ENCODE data around the gene PAK4. TPM values are rescaled to one million over a fixed set of nuclear protein-coding genes. Genes with fewer than 3 reads are reported as not detected.

The PAK4 gene
- total and polyA plus RNA-seq, 12 donors: 7.2 to 61.0 (median 23.8) TPM

- TF ChIP-seq POLR2A (IDR thresholded peaks at IDR 0.05) (no peak), CTCF (IDR thresholded peaks at IDR 0.05) (no peak)
- intact Hi-C loops (cut with DNase I): no loop called here
- no peaks in the 10 kb centered on the region for H3K4me1 ChIP-seq (replicated peaks in 1 of 2)
- H3K27ac ChIP-seq: no peak overlapping the region
- WGBS, 4 donors: 81 to 93% (median 92%) methylated on average over 9 to 30 of the region's 30 CpGs
- H3K9me3 ChIP-seq (replicated peaks in 1 of 3): no peaks in the 10 kb centered on the region
- DNase-seq: no peak
- peaks cover 0 to 37% of the 10 kb centered on the region in 2 donors for H3K36me3 ChIP-seq (replicated peaks in 1 of 2)
- no peaks in the 10 kb centered on the region for H3K27me3 ChIP-seq
- no peak overlapping the region for H3K4me3 ChIP-seq
These were observed 52.9 kb downstream of the PAK4 start for GRCh38 chr19:39178296-39179006.

GRCh38 chr19:39179754-39180153 lies 54.2 kb downstream of the PAK4 start:
- intact Hi-C loops (cut with DNase I): no loop called here
- peaks cover 0 to 33% of the 10 kb centered on the region in 2 donors for H3K36me3 ChIP-seq (replicated peaks in 1 of 2)
- no peaks in the 10 kb centered on the region for H3K27me3 ChIP-seq
- H3K4me3 ChIP-seq: no peak overlapping the region
- 92 to 100% (median 96%) methylated on average over 1 to 10 of the region's 10 CpGs for WGBS, 4 donors
- no peak for TF ChIP-seq POLR2A (IDR thresholded peaks at IDR 0.05)
- no peak for TF ChIP-seq CTCF (IDR thresholded peaks at IDR 0.05)
- no peak for DNase-seq
- no peak overlapping the region for H3K27ac ChIP-seq
- no peaks in the 10 kb centered on the region for H3K9me3 ChIP-seq (replicated peaks in 1 of 3)
- H3K4me1 ChIP-seq (replicated peaks in 1 of 2): no peaks in the 10 kb centered on the region

GRCh38 chr19:39180749-39181148 lies 55.2 kb downstream of the PAK4 start:
- no peaks in the 10 kb centered on the region for H3K9me3 ChIP-seq (replicated peaks in 1 of 3)
- H3K36me3 ChIP-seq (replicated peaks in 1 of 2): peaks cover 0 to 23% of the 10 kb centered on the region in 2 donors
- TF ChIP-seq POLR2A (IDR thresholded peaks at IDR 0.05): no peak
- no peak for TF ChIP-seq CTCF (IDR thresholded peaks at IDR 0.05)
- H3K4me3 ChIP-seq: no peak overlapping the region
- no peaks in the 10 kb centered on the region for H3K4me1 ChIP-seq (replicated peaks in 1 of 2)
- no peak for DNase-seq
- intact Hi-C loops (cut with DNase I): no loop called here
- no peaks in the 10 kb centered on the region for H3K27me3 ChIP-seq
- H3K27ac ChIP-seq: no peak overlapping the region
- 75 to 85% (median 82%) methylated on average over 8 to 9 of the region's 9 CpGs for WGBS, 4 donors

- Histone ChIP-seq H3K27ac (no peak overlapping the region), H3K9me3 (replicated peaks in 1 of 3) (no peaks in the 10 kb centered on the region), H3K4me1 (replicated peaks in 1 of 2) (no peaks in the 10 kb centered on the region), H3K27me3 (no peaks in the 10 kb centered on the region), H3K4me3 (no peak overlapping the region), H3K36me3 (replicated peaks in 1 of 2) (peaks cover 0 to 17% of the 10 kb centered on the region in 2 donors)
- no peak for DNase-seq
- WGBS, 4 donors: 74 to 84% (median 80%) methylated on average over 14 to 21 of the region's 21 CpGs
- TF ChIP-seq POLR2A (IDR thresholded peaks at IDR 0.05): no peak
- no peak for TF ChIP-seq CTCF (IDR thresholded peaks at IDR 0.05)
- intact Hi-C loops (cut with DNase I): no loop called here
These were observed 56.1 kb downstream of the PAK4 start for GRCh38 chr19:39181500-39182173.
